Activated CD4-positive, alpha-beta T cell treated with anti-CD3 and anti-CD28 coated beads, Interleukin-2, amount 50 U/mL, for 24 hours (primary cell): Measurements from ENCODE around the gene CREBRF.
"Not testable (repeated sequence)": the region's sequence is repeated elsewhere in the genome, so short reads cannot be mapped to it uniquely, and the experiment has no call there.

Experiments
- DNase-seq, 2 donors: peaks; one replicate each; pipeline ENCODE4 v3.0.0-alpha.2; 2020; ENCODE audit warnings: low read depth in 1 of 2, low spot score in 1 of 2

Gene CREBRF

GRCh38 chr5:173152547-173152946, 96.4 kb downstream of the CREBRF start:
- no peak for DNase-seq

GRCh38 chr5:173153842-173154241, 97.7 kb downstream of the CREBRF start:
- DNase-seq = no peak

GRCh38 chr5:173154619-173155018, 98.5 kb downstream of the CREBRF start:
- not testable (repeated sequence) for DNase-seq

- no peak for DNase-seq
Observed at GRCh38 chr5:173155912-173156311, 99.8 kb downstream of the CREBRF start.

GRCh38 chr5:173158366-173158765, 102.2 kb downstream of the CREBRF start:
- no peak for DNase-seq

- no peak for DNase-seq
Observed at GRCh38 chr5:173159256-173159655, 103.1 kb downstream of the CREBRF start.

GRCh38 chr5:173161148-173161547, 105.0 kb downstream of the CREBRF start:
- DNase-seq = no peak

- DNase-seq = no peak
Observed at GRCh38 chr5:173163219-173163618, 107.1 kb downstream of the CREBRF start.

GRCh38 chr5:173165177-173166016, 109.2 kb downstream of the CREBRF start:
- DNase-seq = no peak

GRCh38 chr5:173172166-173172565, 116.0 kb downstream of the CREBRF start:
- DNase-seq = no peak

- no peak for DNase-seq
Observed at GRCh38 chr5:173175523-173175922, 119.4 kb downstream of the CREBRF start.

GRCh38 chr5:173178369-173178910, 122.3 kb downstream of the CREBRF start:
- DNase-seq = no peak

- DNase-seq = no peak
Observed at GRCh38 chr5:173180331-173180730, 124.2 kb downstream of the CREBRF start.

GRCh38 chr5:173187054-173187743, 131.0 kb downstream of the CREBRF start:
- no peak for DNase-seq

GRCh38 chr5:173188280-173188679, 132.1 kb downstream of the CREBRF start:
- no peak for DNase-seq
